H1 (cell line): ENCODE results near the gene CDC25C. TPM values are rescaled to one million over a fixed set of nuclear protein-coding genes. Genes with fewer than 3 reads are reported as not detected.

Experiments used
- EZH2 ChIP-seq: fragments of 200-600 bp; sonication (generic); IDR thresholded peaks from 2 replicates; pipeline ENCODE4 v1.7.1; 2012; ENCODE audit warnings: low read depth, mild to moderate bottlenecking, moderate library complexity, low read length, inconsistent platforms; ENCODE audit not compliant: severe bottlenecking
- HDAC2 ChIP-seq, 2 experiments: fragments of 300-600 bp in 1 of 2; sonication (generic) in 1 of 2; IDR thresholded peaks; 2 replicates each; pipeline ENCODE4 v1.6.1; 2011 to 2012; ENCODE audit warnings: low read depth in 2 of 2, low read length in 2 of 2, mild to moderate bottlenecking in 2 of 2, moderate library complexity in 2 of 2, borderline replicate concordance in 1 of 2, inconsistent platforms in 1 of 2
- KDM1A ChIP-seq: fragments of 200-600, 300-600 bp; sonication (generic); IDR thresholded peaks from 2 replicates; pipeline ENCODE4 v1.7.1; 2016; ENCODE audit warnings: mild to moderate bottlenecking, low read length, borderline replicate concordance
- KDM4A ChIP-seq: IDR thresholded peaks from one replicate; pipeline ENCODE4 v1.7.1; 2012; ENCODE audit warnings: low read depth, mild to moderate bottlenecking, moderate library complexity, low read length, inconsistent platforms; ENCODE audit not compliant: severe bottlenecking
- PHF8 ChIP-seq: fragments of 200-600 bp; sonication (generic); conservative IDR thresholded peaks from 2 replicates; pipeline ENCODE4 v1.7.1; 2012; ENCODE audit warnings: low read depth, mild to moderate bottlenecking, inconsistent platforms, low read length, moderate library complexity
- RXRA ChIP-seq: IDR thresholded peaks from 2 replicates; pipeline ENCODE4 v1.6.1; 2011; ENCODE audit warnings: low read depth, mild to moderate bottlenecking, low read length, moderate library complexity; ENCODE audit not compliant: insufficient read depth
- SRF ChIP-seq: IDR thresholded peaks from 2 replicates; pipeline ENCODE4 v1.6.1; 2011; ENCODE audit warnings: mild to moderate bottlenecking, low read depth, low read length, moderate library complexity
- polyA plus RNA-seq, 7 experiments: library from polyadenylated mRNA; depleted of rRNA in 3 of 7; stranded (reverse) in 5 of 7; unstranded in 2 of 7; fragments of >200 nt in 5 of 7; fragments of 200-250 nt in 2 of 7; gene quantifications; 1 replicate in 5 of 7; 2 replicates in 1 of 7; 4 replicates in 1 of 7; pipeline versions ENCODE4 v1.2.1 to v1.2.3, GENCODE V29; 2011 to 2013; ENCODE audit warnings: missing spikeins in 2 of 7, mixed read lengths in 2 of 7
- total RNA-seq: library from RNA; stranded (reverse); fragmentation: NEBNext Ultra II Directional; extraction: Animal tissue kit (Norgen Biotek cat#: 25700); gene quantifications from 2 replicates; pipeline ENCODE4 v1.2.1, GENCODE V29; 2021
- TF ChIP-seq, protein P1 (sequence below): fragments of 300-600 bp; sonication (generic); IDR thresholded peaks from 2 replicates; pipeline ENCODE4 v1.7.1; 2012; ENCODE audit warnings: low read length, moderate library complexity, mild to moderate bottlenecking, inconsistent platforms; ENCODE audit not compliant: insufficient replicate concordance
- TF ChIP-seq, protein P2 (sequence below): IDR thresholded peaks from 2 replicates; pipeline ENCODE4 v1.6.1; 2012; ENCODE audit warnings: low read length, inconsistent platforms

Gene CDC25C
- total and polyA plus RNA-seq, 2 of the 8 experiments (the other 6 are each of a cell fraction or from before 2014, with no cell fraction given), result 18.4 to 20.8 TPM

DNA sequence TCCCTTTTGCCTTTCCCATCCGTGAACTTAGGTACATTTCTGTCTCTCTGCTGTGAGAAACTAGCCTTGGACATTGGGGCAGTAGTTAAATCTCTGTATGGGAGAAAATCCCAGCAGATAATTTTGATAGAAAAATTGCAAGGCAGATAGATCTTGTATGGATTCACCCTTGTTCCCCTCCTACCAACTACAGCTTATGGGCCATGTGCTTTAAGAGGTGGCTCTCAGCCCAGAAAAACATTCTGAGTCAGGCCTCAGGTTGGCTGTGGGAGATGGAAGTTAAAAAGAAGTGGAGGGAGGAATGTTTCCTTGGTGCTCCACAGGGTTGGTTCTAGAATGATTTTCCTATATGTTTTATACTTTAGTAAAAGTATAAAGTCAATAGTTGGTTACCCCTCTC, 19.5 kb upstream of the CDC25C start (continued):
- TF ChIP-seq, protein P1, sequence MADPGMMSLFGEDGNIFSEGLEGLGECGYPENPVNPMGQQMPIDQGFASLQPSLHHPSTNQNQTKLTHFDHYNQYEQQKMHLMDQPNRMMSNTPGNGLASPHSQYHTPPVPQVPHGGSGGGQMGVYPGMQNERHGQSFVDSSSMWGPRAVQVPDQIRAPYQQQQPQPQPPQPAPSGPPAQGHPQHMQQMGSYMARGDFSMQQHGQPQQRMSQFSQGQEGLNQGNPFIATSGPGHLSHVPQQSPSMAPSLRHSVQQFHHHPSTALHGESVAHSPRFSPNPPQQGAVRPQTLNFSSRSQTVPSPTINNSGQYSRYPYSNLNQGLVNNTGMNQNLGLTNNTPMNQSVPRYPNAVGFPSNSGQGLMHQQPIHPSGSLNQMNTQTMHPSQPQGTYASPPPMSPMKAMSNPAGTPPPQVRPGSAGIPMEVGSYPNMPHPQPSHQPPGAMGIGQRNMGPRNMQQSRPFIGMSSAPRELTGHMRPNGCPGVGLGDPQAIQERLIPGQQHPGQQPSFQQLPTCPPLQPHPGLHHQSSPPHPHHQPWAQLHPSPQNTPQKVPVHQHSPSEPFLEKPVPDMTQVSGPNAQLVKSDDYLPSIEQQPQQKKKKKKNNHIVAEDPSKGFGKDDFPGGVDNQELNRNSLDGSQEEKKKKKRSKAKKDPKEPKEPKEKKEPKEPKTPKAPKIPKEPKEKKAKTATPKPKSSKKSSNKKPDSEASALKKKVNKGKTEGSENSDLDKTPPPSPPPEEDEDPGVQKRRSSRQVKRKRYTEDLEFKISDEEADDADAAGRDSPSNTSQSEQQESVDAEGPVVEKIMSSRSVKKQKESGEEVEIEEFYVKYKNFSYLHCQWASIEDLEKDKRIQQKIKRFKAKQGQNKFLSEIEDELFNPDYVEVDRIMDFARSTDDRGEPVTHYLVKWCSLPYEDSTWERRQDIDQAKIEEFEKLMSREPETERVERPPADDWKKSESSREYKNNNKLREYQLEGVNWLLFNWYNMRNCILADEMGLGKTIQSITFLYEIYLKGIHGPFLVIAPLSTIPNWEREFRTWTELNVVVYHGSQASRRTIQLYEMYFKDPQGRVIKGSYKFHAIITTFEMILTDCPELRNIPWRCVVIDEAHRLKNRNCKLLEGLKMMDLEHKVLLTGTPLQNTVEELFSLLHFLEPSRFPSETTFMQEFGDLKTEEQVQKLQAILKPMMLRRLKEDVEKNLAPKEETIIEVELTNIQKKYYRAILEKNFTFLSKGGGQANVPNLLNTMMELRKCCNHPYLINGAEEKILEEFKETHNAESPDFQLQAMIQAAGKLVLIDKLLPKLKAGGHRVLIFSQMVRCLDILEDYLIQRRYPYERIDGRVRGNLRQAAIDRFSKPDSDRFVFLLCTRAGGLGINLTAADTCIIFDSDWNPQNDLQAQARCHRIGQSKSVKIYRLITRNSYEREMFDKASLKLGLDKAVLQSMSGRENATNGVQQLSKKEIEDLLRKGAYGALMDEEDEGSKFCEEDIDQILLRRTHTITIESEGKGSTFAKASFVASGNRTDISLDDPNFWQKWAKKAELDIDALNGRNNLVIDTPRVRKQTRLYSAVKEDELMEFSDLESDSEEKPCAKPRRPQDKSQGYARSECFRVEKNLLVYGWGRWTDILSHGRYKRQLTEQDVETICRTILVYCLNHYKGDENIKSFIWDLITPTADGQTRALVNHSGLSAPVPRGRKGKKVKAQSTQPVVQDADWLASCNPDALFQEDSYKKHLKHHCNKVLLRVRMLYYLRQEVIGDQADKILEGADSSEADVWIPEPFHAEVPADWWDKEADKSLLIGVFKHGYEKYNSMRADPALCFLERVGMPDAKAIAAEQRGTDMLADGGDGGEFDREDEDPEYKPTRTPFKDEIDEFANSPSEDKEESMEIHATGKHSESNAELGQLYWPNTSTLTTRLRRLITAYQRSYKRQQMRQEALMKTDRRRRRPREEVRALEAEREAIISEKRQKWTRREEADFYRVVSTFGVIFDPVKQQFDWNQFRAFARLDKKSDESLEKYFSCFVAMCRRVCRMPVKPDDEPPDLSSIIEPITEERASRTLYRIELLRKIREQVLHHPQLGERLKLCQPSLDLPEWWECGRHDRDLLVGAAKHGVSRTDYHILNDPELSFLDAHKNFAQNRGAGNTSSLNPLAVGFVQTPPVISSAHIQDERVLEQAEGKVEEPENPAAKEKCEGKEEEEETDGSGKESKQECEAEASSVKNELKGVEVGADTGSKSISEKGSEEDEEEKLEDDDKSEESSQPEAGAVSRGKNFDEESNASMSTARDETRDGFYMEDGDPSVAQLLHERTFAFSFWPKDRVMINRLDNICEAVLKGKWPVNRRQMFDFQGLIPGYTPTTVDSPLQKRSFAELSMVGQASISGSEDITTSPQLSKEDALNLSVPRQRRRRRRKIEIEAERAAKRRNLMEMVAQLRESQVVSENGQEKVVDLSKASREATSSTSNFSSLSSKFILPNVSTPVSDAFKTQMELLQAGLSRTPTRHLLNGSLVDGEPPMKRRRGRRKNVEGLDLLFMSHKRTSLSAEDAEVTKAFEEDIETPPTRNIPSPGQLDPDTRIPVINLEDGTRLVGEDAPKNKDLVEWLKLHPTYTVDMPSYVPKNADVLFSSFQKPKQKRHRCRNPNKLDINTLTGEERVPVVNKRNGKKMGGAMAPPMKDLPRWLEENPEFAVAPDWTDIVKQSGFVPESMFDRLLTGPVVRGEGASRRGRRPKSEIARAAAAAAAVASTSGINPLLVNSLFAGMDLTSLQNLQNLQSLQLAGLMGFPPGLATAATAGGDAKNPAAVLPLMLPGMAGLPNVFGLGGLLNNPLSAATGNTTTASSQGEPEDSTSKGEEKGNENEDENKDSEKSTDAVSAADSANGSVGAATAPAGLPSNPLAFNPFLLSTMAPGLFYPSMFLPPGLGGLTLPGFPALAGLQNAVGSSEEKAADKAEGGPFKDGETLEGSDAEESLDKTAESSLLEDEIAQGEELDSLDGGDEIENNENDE, result no peak
- TF ChIP-seq KDM4A (no peak), KDM1A (no peak), RXRA (no peak), EZH2 (no peak), SRF (no peak), HDAC2 (IDR thresholded peaks at IDR 0.05; ENCODE audit: borderline replicate concordance in 1 of 2, low read depth in 2 of 2, low read length in 2 of 2) (no peak), PHF8 (no peak)
- TF ChIP-seq, protein P2, sequence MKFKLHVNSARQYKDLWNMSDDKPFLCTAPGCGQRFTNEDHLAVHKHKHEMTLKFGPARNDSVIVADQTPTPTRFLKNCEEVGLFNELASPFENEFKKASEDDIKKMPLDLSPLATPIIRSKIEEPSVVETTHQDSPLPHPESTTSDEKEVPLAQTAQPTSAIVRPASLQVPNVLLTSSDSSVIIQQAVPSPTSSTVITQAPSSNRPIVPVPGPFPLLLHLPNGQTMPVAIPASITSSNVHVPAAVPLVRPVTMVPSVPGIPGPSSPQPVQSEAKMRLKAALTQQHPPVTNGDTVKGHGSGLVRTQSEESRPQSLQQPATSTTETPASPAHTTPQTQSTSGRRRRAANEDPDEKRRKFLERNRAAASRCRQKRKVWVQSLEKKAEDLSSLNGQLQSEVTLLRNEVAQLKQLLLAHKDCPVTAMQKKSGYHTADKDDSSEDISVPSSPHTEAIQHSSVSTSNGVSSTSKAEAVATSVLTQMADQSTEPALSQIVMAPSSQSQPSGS, result no peak
